Thyroid gland (tissue), 4 donors: Measurements from ENCODE around the gene NF2. TPM values are rescaled to one million over a fixed set of nuclear protein-coding genes. Genes with fewer than 3 reads are reported as not detected.

Source experiments
- DNase-seq, 2 donors: peaks; one replicate each; pipeline ENCODE4 v3.0.0-alpha.2; 2019
- H3K27ac ChIP-seq, 3 donors: fragments of 200-600 bp; sonication (generic); 1 replicate in 2 of 3; 2 replicates in 1 of 3; pipeline ENCODE4 v1.5.1; 2016 to 2019; ENCODE audit warnings: mild to moderate bottlenecking in 1 of 3, moderate library complexity in 1 of 3
- H3K27me3 ChIP-seq: fragments of 200-600 bp; sonication (generic); one replicate; pipeline ENCODE4 v1.5.1; 2019
- H3K36me3 ChIP-seq, 2 donors: fragments of 200-600 bp; sonication (generic); one replicate each; pipeline ENCODE4 v1.5.1; 2016 to 2019
- H3K4me1 ChIP-seq, 2 donors: fragments of 200-600 bp; sonication (generic); one replicate each; pipeline ENCODE4 v1.5.1; 2017 to 2019
- H3K4me3 ChIP-seq, 3 donors: fragments of 200-600 bp; sonication (generic); replicated peaks in 1 of 3; 1 replicate in 2 of 3; 2 replicates in 1 of 3; pipeline ENCODE4 v1.5.1; 2016; ENCODE audit warnings: mild to moderate bottlenecking in 1 of 3
- H3K9me3 ChIP-seq: fragments of 200-600 bp; sonication (generic); one replicate; pipeline ENCODE4 v1.5.1; 2017
- POLR2A ChIP-seq, 2 donors: fragments of 450-650 bp; IDR thresholded peaks; one replicate each; pipeline ENCODE4 v1.6.1; 2017; ENCODE audit warnings: antibody characterized with exemption in 2 of 2, mild to moderate bottlenecking in 2 of 2, moderate library complexity in 1 of 2
- WGBS, 2 donors: methylation state at CpG; one replicate each; pipeline ENCODE4 v1.1.5; 2017; 5-methylcytosine and 5-hydroxymethylcytosine counted together
- intact Hi-C: fragments of 100-400 bp; cut with DNase I; formaldehyde crosslinking; loops from one replicate; pipeline ENCODE4 v1.15.1; 2023
- total RNA-seq, 4 donors: library from RNA; depleted of rRNA; stranded (reverse); fragments of >200 nt; gene quantifications; one replicate each; pipeline ENCODE4 v1.2.3, GENCODE V29; 2016
- TF ChIP-seq, protein P1 (sequence below), 6 experiments: fragments of 200-600 bp in 3 of 6; fragments of 450-650 bp in 3 of 6; sonication (generic) in 3 of 6; IDR thresholded peaks; one replicate each; pipeline ENCODE4 v1.5.1; 2016 to 2019; ENCODE audit warnings: antibody characterized with exemption in 6 of 6, mild to moderate bottlenecking in 2 of 6, inconsistent platforms in 1 of 6, moderate library complexity in 1 of 6

The NF2 gene
- total RNA-seq, 4 donors from 2014 or later: 37.5 to 65.5 (median 51.6) TPM

DNA sequence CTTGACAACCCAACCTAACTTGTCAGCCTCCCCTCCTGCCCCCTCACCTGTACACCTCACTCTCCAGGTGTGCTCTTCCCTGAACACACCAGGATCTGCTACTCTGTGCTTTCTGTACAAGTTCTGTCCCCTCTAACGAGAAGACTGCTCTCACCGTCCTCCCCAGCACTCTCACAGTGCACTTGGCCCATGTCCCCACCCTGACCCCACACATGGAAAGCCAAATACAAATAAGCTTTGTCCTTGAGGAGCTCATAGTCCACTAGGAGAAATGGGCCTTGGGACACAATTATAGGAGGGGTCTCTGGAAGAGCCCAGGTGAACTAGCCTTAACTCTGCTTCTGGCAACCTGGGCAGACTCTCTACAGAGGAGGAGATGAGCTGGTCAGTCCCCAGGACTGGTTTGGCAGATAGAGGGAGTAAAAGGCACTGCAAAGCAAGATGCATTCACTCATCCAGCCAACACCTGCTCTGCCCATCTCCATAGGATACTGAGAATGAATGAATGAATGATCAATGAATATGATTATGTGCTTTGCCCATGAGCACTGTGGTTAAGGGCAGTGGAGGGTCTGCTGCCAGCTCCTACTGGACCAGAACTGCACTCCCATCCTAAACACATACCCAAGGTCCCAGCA, 32.4 kb upstream of the NF2 start:
- Histone ChIP-seq H3K4me3 (no peak overlapping the region), H3K27me3 (no peaks in the 10 kb centered on the region), H3K27ac (no peak overlapping the region), H3K4me1 (no peaks in the 10 kb centered on the region), H3K9me3 (no peaks in the 10 kb centered on the region), H3K36me3 (peaks cover 4 to 7% of the 10 kb centered on the region in 2 donors)
- intact Hi-C loops: no loop called here
- no peak for DNase-seq
- 89 to 96% methylated on average over 2 of the region's 2 CpGs for WGBS, 2 donors
- TF ChIP-seq, protein P1, sequence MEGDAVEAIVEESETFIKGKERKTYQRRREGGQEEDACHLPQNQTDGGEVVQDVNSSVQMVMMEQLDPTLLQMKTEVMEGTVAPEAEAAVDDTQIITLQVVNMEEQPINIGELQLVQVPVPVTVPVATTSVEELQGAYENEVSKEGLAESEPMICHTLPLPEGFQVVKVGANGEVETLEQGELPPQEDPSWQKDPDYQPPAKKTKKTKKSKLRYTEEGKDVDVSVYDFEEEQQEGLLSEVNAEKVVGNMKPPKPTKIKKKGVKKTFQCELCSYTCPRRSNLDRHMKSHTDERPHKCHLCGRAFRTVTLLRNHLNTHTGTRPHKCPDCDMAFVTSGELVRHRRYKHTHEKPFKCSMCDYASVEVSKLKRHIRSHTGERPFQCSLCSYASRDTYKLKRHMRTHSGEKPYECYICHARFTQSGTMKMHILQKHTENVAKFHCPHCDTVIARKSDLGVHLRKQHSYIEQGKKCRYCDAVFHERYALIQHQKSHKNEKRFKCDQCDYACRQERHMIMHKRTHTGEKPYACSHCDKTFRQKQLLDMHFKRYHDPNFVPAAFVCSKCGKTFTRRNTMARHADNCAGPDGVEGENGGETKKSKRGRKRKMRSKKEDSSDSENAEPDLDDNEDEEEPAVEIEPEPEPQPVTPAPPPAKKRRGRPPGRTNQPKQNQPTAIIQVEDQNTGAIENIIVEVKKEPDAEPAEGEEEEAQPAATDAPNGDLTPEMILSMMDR (IDR thresholded peaks at IDR 0.05): no peak
- TF ChIP-seq POLR2A (IDR thresholded peaks at IDR 0.05): no peak

GRCh38 chr22:29574762-29575450, 28.5 kb upstream of the NF2 start:
- TF ChIP-seq, protein P1 (IDR thresholded peaks at IDR 0.05): no peak
- no peak for TF ChIP-seq POLR2A (IDR thresholded peaks at IDR 0.05)
- H3K4me1 ChIP-seq: no peaks in the 10 kb centered on the region
- H3K36me3 ChIP-seq: no peaks in the 10 kb centered on the region
- no peak overlapping the region for H3K4me3 ChIP-seq
- WGBS, 2 donors: 93 to 94% methylated on average over 7 of the region's 7 CpGs
- H3K9me3 ChIP-seq: no peaks in the 10 kb centered on the region
- H3K27ac ChIP-seq: no peak overlapping the region
- intact Hi-C loops: no loop called here
- H3K27me3 ChIP-seq: no peaks in the 10 kb centered on the region
- DNase-seq: no peak

- peaks cover 0 to 10% of the 10 kb centered on the region in 2 donors for H3K4me1 ChIP-seq
- no peak for DNase-seq
- WGBS, 2 donors: 78 to 79% methylated on average over 10 of the region's 10 CpGs
- H3K4me3 ChIP-seq: no peak overlapping the region
- H3K27ac ChIP-seq: no peak overlapping the region
- TF ChIP-seq POLR2A (IDR thresholded peaks at IDR 0.05): no peak
- TF ChIP-seq, protein P1 (IDR thresholded peaks at IDR 0.05): no peak
- H3K9me3 ChIP-seq: no peaks in the 10 kb centered on the region
- intact Hi-C loops: no loop called here
- no peaks in the 10 kb centered on the region for H3K36me3 ChIP-seq
- no peaks in the 10 kb centered on the region for H3K27me3 ChIP-seq
Measured at GRCh38 chr22:29578462-29579200, 24.8 kb upstream of the NF2 start.

GRCh38 chr22:29580200-29580810, 23.1 kb upstream of the NF2 start:
- intact Hi-C loops: no loop called here
- Histone ChIP-seq H3K4me1 (peaks cover 0 to 10% of the 10 kb centered on the region in 2 donors), H3K27me3 (no peaks in the 10 kb centered on the region), H3K27ac (peak overlapping the region in 2 of 3 donors; percentile 32 to 62), H3K9me3 (no peaks in the 10 kb centered on the region), H3K36me3 (no peaks in the 10 kb centered on the region), H3K4me3 (peak overlapping the region in 1 of 3 donors; percentile 61)
- 41% methylated on average over 8 of the region's 8 CpGs for WGBS, 2 donors
- TF ChIP-seq, protein P1 (IDR thresholded peaks at IDR 0.05): no peak
- no peak for TF ChIP-seq POLR2A (IDR thresholded peaks at IDR 0.05)
- DNase-seq: no peak
